ENCODE data around the gene AP1S2.
"Not testable (repeated sequence)": the region's sequence is repeated elsewhere in the genome, so short reads cannot be mapped to it uniquely, and the experiment has no call there.

AP1S2 gene

DNA sequence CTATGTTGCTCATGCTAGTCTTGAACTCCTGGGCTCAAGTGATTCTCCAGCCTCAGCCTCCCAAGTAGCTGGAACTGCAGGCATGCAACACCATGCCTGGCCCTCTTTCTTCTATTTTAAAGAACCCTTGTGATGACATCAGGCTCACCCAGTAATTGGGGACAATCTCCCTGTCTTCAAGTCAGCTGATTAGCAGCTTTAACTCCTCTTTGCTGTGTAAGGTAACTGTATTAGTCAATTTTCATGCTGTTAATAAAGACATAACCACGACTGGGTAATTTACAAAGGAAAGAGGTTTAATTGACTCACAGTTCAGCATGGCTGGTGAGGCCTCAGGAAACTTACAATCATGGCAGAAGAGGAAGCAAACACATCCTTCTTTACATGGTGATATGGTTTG, 23.3 kb upstream of the AP1S2 start:
- H3K27me3 ChIP-seq (ENCODE audit: control insufficient read depth in 5 of 5, insufficient read depth in 4 of 5, low read length in 5 of 5), result peaks cover 0 to 20% (median 3%) of the 10 kb centered on the region in 5 donors
- not testable (repeated sequence) for H3K36me3 ChIP-seq (ENCODE audit: control insufficient read depth in 5 of 5, insufficient read depth in 5 of 5, low read length in 5 of 5); H3K4me1 ChIP-seq (ENCODE audit: control insufficient read depth in 5 of 5, insufficient read depth in 5 of 5, low read length in 5 of 5); H3K27ac ChIP-seq (ENCODE audit: low read depth, low read length); H3K9ac ChIP-seq (ENCODE audit: low read length in 5 of 5); H3K4me3 ChIP-seq (ENCODE audit: low read depth in 1 of 5, low read length in 5 of 5); H3K9me3 ChIP-seq (ENCODE audit: control insufficient read depth in 5 of 5, low read length in 5 of 5)

DNA sequence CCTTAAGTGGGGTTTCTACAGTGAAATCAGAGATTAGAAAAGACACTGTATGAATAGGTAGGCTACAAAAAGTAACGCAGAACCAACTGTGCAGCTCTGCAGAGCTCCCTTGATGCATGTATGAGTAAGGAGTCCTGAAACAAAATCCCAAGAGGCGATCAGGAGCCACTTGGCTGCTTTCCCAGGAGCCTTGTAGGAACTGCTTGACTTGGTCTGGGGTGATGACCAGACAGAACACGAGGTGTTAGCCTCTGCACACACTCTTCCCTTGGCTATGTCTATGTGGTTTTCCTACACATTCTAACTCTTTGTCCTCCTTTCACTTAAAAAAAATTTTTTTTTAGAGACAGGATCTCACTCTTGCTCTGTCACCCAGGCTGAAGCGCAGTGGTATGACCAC, 22.8 kb upstream of the AP1S2 start:
- H3K27ac ChIP-seq (ENCODE audit: low read depth, low read length), result no peak overlapping the region
- no peak overlapping the region for H3K4me3 ChIP-seq (ENCODE audit: low read depth in 1 of 5, low read length in 5 of 5)
- H3K27me3 ChIP-seq (ENCODE audit: control insufficient read depth in 5 of 5, insufficient read depth in 4 of 5, low read length in 5 of 5), result peaks cover 0 to 18% (median 3%) of the 10 kb centered on the region in 5 donors
- H3K4me1 ChIP-seq (ENCODE audit: control insufficient read depth in 5 of 5, insufficient read depth in 5 of 5, low read length in 5 of 5), result peaks cover 0 to 4% (median 0%) of the 10 kb centered on the region in 5 donors
- peaks cover 0 to 8% (median 0%) of the 10 kb centered on the region in 5 donors for H3K9me3 ChIP-seq (ENCODE audit: control insufficient read depth in 5 of 5, low read length in 5 of 5)
- H3K36me3 ChIP-seq (ENCODE audit: control insufficient read depth in 5 of 5, insufficient read depth in 5 of 5, low read length in 5 of 5), result no peaks in the 10 kb centered on the region
- H3K9ac ChIP-seq (ENCODE audit: low read length in 5 of 5), result no peak overlapping the region

DNA sequence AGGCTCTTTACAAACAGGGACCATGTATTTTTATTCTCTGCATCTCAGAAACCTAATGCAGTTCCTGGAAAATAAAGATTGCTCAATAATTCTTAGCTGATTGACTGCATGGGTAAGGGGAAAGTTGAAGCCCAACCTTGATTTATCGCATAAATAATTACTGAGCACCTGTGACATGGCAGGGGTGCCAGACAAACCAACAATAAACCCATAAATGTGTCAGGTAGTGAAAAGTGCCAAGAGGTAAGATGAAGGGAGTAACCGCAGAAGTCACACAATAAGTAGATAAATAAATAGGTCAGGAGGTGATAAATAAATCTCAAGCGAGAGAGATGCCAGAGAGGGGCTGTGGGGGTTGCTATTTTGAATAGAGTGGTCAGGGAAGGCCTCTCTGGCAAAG, 20.1 kb upstream of the AP1S2 start:
- no peaks in the 10 kb centered on the region for H3K36me3 ChIP-seq (ENCODE audit: control insufficient read depth in 5 of 5, insufficient read depth in 5 of 5, low read length in 5 of 5)
- H3K4me1 ChIP-seq (ENCODE audit: control insufficient read depth in 5 of 5, insufficient read depth in 5 of 5, low read length in 5 of 5), result peaks cover 0 to 4% (median 0%) of the 10 kb centered on the region in 5 donors
- H3K9me3 ChIP-seq (ENCODE audit: control insufficient read depth in 5 of 5, low read length in 5 of 5), result peaks cover 0 to 4% (median 0%) of the 10 kb centered on the region in 5 donors
- H3K9ac ChIP-seq (ENCODE audit: low read length in 5 of 5), result no peak overlapping the region
- H3K4me3 ChIP-seq (ENCODE audit: low read depth in 1 of 5, low read length in 5 of 5), result no peak overlapping the region
- peaks cover 0 to 17% (median 0%) of the 10 kb centered on the region in 5 donors for H3K27me3 ChIP-seq (ENCODE audit: control insufficient read depth in 5 of 5, insufficient read depth in 4 of 5, low read length in 5 of 5)
- no peak overlapping the region for H3K27ac ChIP-seq (ENCODE audit: low read depth, low read length)

DNA sequence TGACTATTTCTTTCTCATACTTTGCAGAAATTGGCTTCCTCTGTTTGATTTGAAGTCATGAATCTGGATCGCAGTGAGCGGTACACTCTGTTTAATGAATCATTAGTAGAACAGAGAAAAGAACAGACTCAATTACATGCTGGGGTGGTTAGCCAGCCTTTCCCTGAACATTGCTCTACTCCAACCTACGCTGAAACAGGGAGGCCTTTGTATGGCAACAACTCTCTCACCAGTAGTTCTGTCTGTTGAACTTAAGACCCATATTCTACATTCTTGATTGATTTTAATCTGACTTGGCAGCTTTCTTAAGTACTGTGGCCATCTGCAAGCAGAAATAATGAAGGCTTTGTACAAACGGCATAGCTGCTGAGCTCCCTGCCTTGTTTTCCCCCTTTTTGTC, 19.0 kb upstream of the AP1S2 start:
- Histone ChIP-seq H3K4me1 (ENCODE audit: control insufficient read depth in 5 of 5, insufficient read depth in 5 of 5, low read length in 5 of 5) (peaks cover 0 to 4% (median 0%) of the 10 kb centered on the region in 5 donors), H3K9me3 (ENCODE audit: control insufficient read depth in 5 of 5, low read length in 5 of 5) (no peaks in the 10 kb centered on the region), H3K9ac (ENCODE audit: low read length in 5 of 5) (no peak overlapping the region), H3K27me3 (ENCODE audit: control insufficient read depth in 5 of 5, insufficient read depth in 4 of 5, low read length in 5 of 5) (peaks cover 0 to 14% (median 0%) of the 10 kb centered on the region in 5 donors), H3K36me3 (ENCODE audit: control insufficient read depth in 5 of 5, insufficient read depth in 5 of 5, low read length in 5 of 5) (no peaks in the 10 kb centered on the region), H3K27ac (ENCODE audit: low read depth, low read length) (no peak overlapping the region), H3K4me3 (ENCODE audit: low read depth in 1 of 5, low read length in 5 of 5) (no peak overlapping the region)

DNA sequence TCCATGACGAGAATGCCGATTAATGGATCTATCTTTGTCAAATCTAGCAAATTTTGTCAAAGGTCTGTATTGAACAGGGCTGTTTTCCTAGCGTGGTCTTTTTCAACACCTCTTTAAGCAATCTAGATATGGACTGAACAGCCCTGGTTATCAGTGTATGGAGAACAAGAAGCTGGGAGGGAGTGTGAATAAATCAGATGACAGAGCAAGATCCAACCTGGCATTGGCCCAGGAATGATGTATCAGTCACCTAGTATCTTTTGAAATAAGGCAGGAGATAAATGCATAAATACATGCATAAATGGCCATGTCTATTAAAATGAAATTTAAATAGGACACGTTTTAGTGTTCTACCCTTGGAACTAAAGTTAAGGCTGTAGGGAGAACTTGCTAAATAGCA, 15.7 kb upstream of the AP1S2 start:
- H3K27ac ChIP-seq (ENCODE audit: low read depth, low read length), result no peak overlapping the region
- H3K9ac ChIP-seq (ENCODE audit: low read length in 5 of 5), result no peak overlapping the region
- H3K4me3 ChIP-seq (ENCODE audit: low read depth in 1 of 5, low read length in 5 of 5), result no peak overlapping the region
- no peaks in the 10 kb centered on the region for H3K9me3 ChIP-seq (ENCODE audit: control insufficient read depth in 5 of 5, low read length in 5 of 5)
- H3K36me3 ChIP-seq (ENCODE audit: control insufficient read depth in 5 of 5, insufficient read depth in 5 of 5, low read length in 5 of 5), result no peaks in the 10 kb centered on the region
- H3K4me1 ChIP-seq (ENCODE audit: control insufficient read depth in 5 of 5, insufficient read depth in 5 of 5, low read length in 5 of 5), result no peaks in the 10 kb centered on the region
- peaks cover 0 to 14% (median 9%) of the 10 kb centered on the region in 5 donors for H3K27me3 ChIP-seq (ENCODE audit: control insufficient read depth in 5 of 5, insufficient read depth in 4 of 5, low read length in 5 of 5)

DNA sequence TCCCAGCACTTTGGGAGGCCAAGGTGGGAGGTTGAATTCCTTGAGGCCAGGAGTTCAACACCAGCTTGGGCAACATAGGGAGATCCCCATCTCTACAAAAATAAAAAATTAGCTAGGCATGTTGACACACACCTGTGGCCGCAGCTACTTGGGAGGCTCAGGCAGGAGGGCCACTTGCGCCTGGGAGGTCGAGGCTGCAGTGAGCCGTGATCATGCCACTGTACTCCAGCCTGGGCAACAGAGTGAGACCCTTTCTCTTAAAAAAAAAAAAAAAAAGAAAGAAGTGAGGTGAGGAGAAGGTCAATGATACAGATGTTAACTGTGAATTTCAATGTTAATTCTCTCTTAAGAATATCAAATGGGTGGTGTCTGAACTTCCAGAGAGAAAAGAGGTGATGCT, 15.1 kb upstream of the AP1S2 start:
- Histone ChIP-seq H3K4me1 (ENCODE audit: control insufficient read depth in 5 of 5, insufficient read depth in 5 of 5, low read length in 5 of 5) (no peaks in the 10 kb centered on the region), H3K9me3 (ENCODE audit: control insufficient read depth in 5 of 5, low read length in 5 of 5) (no peaks in the 10 kb centered on the region), H3K9ac (ENCODE audit: low read length in 5 of 5) (no peak overlapping the region), H3K4me3 (ENCODE audit: low read depth in 1 of 5, low read length in 5 of 5) (no peak overlapping the region), H3K27ac (ENCODE audit: low read depth, low read length) (no peak overlapping the region), H3K36me3 (ENCODE audit: control insufficient read depth in 5 of 5, insufficient read depth in 5 of 5, low read length in 5 of 5) (no peaks in the 10 kb centered on the region), H3K27me3 (ENCODE audit: control insufficient read depth in 5 of 5, insufficient read depth in 4 of 5, low read length in 5 of 5) (peaks cover 0 to 14% (median 9%) of the 10 kb centered on the region in 5 donors)

DNA sequence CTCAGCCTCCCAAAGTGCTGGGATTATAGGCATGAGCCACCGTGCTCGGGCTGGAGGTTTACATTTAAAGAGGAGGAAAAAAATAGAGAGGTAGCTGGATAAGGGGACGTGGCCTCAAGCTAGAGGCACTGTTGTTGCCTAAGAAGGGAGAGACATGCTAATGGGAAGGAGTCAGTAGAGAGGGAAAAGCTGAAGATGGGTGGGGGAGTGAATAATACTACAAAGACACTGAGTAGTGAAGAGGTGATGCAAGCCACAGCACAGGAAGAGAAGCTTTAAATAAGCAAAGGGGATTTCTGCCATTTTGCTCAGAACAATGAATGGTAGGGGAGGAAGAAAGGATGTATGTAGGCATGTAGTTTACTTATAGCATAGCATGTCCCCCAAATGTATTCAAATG, 11.5 kb upstream of the AP1S2 start:
- Histone ChIP-seq H3K27me3 (ENCODE audit: control insufficient read depth in 5 of 5, insufficient read depth in 4 of 5, low read length in 5 of 5) (peaks cover 0 to 17% (median 9%) of the 10 kb centered on the region in 5 donors), H3K9ac (ENCODE audit: low read length in 5 of 5) (no peak overlapping the region), H3K9me3 (ENCODE audit: control insufficient read depth in 5 of 5, low read length in 5 of 5) (no peaks in the 10 kb centered on the region), H3K27ac (ENCODE audit: low read depth, low read length) (no peak overlapping the region), H3K4me3 (ENCODE audit: low read depth in 1 of 5, low read length in 5 of 5) (no peak overlapping the region), H3K36me3 (ENCODE audit: control insufficient read depth in 5 of 5, insufficient read depth in 5 of 5, low read length in 5 of 5) (no peaks in the 10 kb centered on the region), H3K4me1 (ENCODE audit: control insufficient read depth in 5 of 5, insufficient read depth in 5 of 5, low read length in 5 of 5) (no peaks in the 10 kb centered on the region)

DNA sequence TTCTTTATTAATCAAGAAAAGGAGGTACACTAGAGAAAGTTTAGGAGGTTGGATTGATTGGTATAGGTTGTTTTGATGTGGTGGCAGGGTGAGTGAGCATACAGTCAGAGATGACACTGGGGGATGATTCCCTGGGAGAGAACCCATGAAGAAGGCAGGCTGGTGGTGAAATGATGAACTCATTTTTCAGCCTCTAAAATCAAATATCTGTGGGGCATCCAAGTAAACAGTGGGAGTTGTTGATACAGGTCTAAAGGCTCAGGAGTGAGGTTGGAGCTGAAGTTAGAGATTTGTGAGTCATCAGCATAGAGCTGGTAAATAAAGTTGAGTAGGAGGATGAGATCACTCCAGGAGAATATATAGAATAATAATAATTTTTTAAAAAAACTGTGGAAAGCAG, 10.0 kb upstream of the AP1S2 start:
- Histone ChIP-seq H3K27ac (ENCODE audit: low read depth, low read length) (no peak overlapping the region), H3K9me3 (ENCODE audit: control insufficient read depth in 5 of 5, low read length in 5 of 5) (no peaks in the 10 kb centered on the region), H3K9ac (ENCODE audit: low read length in 5 of 5) (no peak overlapping the region), H3K36me3 (ENCODE audit: control insufficient read depth in 5 of 5, insufficient read depth in 5 of 5, low read length in 5 of 5) (no peaks in the 10 kb centered on the region), H3K27me3 (ENCODE audit: control insufficient read depth in 5 of 5, insufficient read depth in 4 of 5, low read length in 5 of 5) (peaks cover 0 to 15% (median 9%) of the 10 kb centered on the region in 5 donors), H3K4me1 (ENCODE audit: control insufficient read depth in 5 of 5, insufficient read depth in 5 of 5, low read length in 5 of 5) (no peaks in the 10 kb centered on the region), H3K4me3 (ENCODE audit: low read depth in 1 of 5, low read length in 5 of 5) (no peak overlapping the region)

DNA sequence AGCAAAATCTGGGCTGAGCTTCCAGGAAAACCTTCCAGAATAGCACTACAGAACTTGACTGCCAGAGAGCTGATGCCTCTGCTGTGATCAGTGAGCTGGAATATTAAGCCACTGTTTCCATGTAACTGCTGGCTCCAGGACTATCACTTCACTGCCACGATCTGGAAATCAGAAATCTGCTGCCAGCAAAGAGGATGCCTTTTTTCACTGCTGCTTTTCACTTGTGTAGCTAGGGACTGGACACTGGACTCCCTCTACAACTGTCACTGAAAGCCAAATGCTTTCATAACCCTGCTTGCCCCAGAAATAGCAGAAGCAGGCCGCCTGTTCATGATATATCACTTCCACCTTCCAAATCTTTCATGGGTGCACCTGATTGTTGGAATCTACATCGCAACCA, 9.4 kb upstream of the AP1S2 start:
- Histone ChIP-seq H3K9ac (ENCODE audit: low read length in 5 of 5) (no peak overlapping the region), H3K36me3 (ENCODE audit: control insufficient read depth in 5 of 5, insufficient read depth in 5 of 5, low read length in 5 of 5) (no peaks in the 10 kb centered on the region), H3K4me3 (ENCODE audit: low read depth in 1 of 5, low read length in 5 of 5) (no peak overlapping the region), H3K9me3 (ENCODE audit: control insufficient read depth in 5 of 5, low read length in 5 of 5) (no peaks in the 10 kb centered on the region), H3K27me3 (ENCODE audit: control insufficient read depth in 5 of 5, insufficient read depth in 4 of 5, low read length in 5 of 5) (peaks cover 0 to 15% (median 9%) of the 10 kb centered on the region in 5 donors), H3K27ac (ENCODE audit: low read depth, low read length) (no peak overlapping the region), H3K4me1 (ENCODE audit: control insufficient read depth in 5 of 5, insufficient read depth in 5 of 5, low read length in 5 of 5) (no peaks in the 10 kb centered on the region)

DNA sequence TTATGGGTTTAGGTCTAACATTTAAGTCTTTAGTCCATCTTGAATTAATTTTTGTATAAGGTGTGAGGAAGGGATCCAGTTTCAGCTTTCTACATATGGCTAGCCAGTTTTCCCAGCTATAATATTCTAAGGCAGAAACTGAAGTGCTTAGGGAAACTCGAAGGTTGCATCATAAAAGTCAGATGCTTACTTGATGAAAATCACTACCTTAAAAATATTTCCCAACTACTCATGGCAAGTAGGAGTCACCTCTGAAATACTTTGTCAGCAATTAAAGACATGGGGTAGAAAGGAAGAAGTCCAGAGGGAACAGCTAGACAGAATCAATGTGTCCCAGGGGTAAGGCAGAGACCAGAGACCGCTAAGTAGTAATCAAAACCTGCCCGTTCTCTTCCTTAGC, 6.3 kb upstream of the AP1S2 start:
- Histone ChIP-seq H3K9me3 (ENCODE audit: control insufficient read depth in 5 of 5, low read length in 5 of 5) (no peaks in the 10 kb centered on the region), H3K36me3 (ENCODE audit: control insufficient read depth in 5 of 5, insufficient read depth in 5 of 5, low read length in 5 of 5) (no peaks in the 10 kb centered on the region), H3K27ac (ENCODE audit: low read depth, low read length) (no peak overlapping the region), H3K4me1 (ENCODE audit: control insufficient read depth in 5 of 5, insufficient read depth in 5 of 5, low read length in 5 of 5) (peaks cover 0 to 3% (median 2%) of the 10 kb centered on the region in 5 donors), H3K4me3 (ENCODE audit: low read depth in 1 of 5, low read length in 5 of 5) (no peak overlapping the region), H3K27me3 (ENCODE audit: control insufficient read depth in 5 of 5, insufficient read depth in 4 of 5, low read length in 5 of 5) (peaks cover 0 to 10% (median 4%) of the 10 kb centered on the region in 5 donors), H3K9ac (ENCODE audit: low read length in 5 of 5) (no peak overlapping the region)

DNA sequence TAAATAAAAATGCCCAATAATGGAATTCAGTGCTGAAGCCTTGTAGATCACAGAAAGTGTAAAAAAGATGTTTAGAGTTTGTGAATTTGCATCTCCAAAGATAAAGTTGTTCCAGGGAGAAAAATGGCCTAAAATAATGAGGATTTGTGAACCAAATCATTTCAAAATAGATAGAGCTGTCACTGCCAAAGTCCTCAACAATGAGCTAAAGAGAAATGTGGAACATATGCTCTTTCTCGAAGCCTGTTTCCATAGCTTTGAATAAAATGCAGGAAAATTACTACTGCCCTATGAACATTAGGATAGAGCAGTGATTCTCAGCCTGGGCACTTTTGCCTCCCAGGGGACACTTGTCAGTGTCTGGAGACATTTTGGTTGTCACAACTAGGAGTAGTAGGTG, 3.4 kb upstream of the AP1S2 start:
- no peak overlapping the region for H3K9ac ChIP-seq (ENCODE audit: low read length in 5 of 5)
- peaks cover 0 to 14% (median 2%) of the 10 kb centered on the region in 5 donors for H3K27me3 ChIP-seq (ENCODE audit: control insufficient read depth in 5 of 5, insufficient read depth in 4 of 5, low read length in 5 of 5)
- no peak overlapping the region for H3K4me3 ChIP-seq (ENCODE audit: low read depth in 1 of 5, low read length in 5 of 5)
- H3K9me3 ChIP-seq (ENCODE audit: control insufficient read depth in 5 of 5, low read length in 5 of 5), result no peaks in the 10 kb centered on the region
- H3K4me1 ChIP-seq (ENCODE audit: control insufficient read depth in 5 of 5, insufficient read depth in 5 of 5, low read length in 5 of 5), result peaks cover 0 to 23% (median 17%) of the 10 kb centered on the region in 5 donors
- H3K36me3 ChIP-seq (ENCODE audit: control insufficient read depth in 5 of 5, insufficient read depth in 5 of 5, low read length in 5 of 5), result no peaks in the 10 kb centered on the region
- no peak overlapping the region for H3K27ac ChIP-seq (ENCODE audit: low read depth, low read length)

Measured in subcutaneous abdominal adipose tissue (tissue), 5 donors.